Upper lobe of left lung (tissue), 4 donors: Measurements from ENCODE around the gene S100A8.

Experiments
- CTCF ChIP-seq, 6 experiments: fragments of 450-650 bp in 4 of 6; fragments of 200-600 bp in 2 of 6; sonication (generic) in 2 of 6; IDR thresholded peaks; one replicate each; pipeline ENCODE4 v1.5.1; 2016 to 2019; ENCODE audit warnings: antibody characterized with exemption in 6 of 6
- POLR2A ChIP-seq, 4 donors: fragments of 450-650 bp; IDR thresholded peaks; one replicate each; pipeline ENCODE4 v1.5.1; 2016 to 2017; ENCODE audit warnings: antibody characterized with exemption in 4 of 4, mild to moderate bottlenecking in 2 of 4

DNA sequence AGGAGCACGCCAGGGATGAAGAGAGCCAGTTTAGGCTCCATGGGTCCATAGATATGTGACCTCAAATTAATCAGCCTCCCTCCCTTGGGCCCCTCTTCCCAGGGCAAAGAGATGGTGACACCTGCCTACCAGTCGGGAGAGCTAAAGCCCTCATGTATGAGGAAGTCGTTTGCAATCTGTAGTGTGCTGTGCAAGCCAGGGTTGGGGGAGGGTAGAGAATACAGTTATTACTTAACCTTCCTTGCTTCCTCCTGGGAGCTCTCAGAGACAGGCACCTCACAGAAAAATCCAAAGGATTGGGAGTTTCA lies 46.2 kb downstream of the S100A8 start:
- TF ChIP-seq CTCF (IDR thresholded peaks at IDR 0.05) (no peak), POLR2A (IDR thresholded peaks at IDR 0.05) (no peak)
